NCI-H345 (cell line): ENCODE measurements around the gene DENND4A.
"Not testable (repeated sequence)": the region's sequence is repeated elsewhere in the genome, so short reads cannot be mapped to it uniquely, and the experiment has no call there.

Experiments
- DNase-seq: peaks from one replicate; lab custom pipeline; 2025; lab: John Stamatoyannopoulos, UW

The DENND4A gene

GRCh38 chr15:65757256-65757655, 34.8 kb downstream of the DENND4A start:
- no peak for DNase-seq

- DNase-seq = no peak
Observed at GRCh38 chr15:65752151-65752700, 39.9 kb downstream of the DENND4A start.

GRCh38 chr15:65751431-65751830, 40.7 kb downstream of the DENND4A start:
- DNase-seq = no peak

- DNase-seq = no peak
Observed at GRCh38 chr15:65747265-65747664, 44.8 kb downstream of the DENND4A start.

GRCh38 chr15:65743637-65744252, 48.3 kb downstream of the DENND4A start:
- DNase-seq = no peak

- no peak for DNase-seq
Observed at GRCh38 chr15:65740148-65740547, 51.9 kb downstream of the DENND4A start.

GRCh38 chr15:65738649-65739048, 53.4 kb downstream of the DENND4A start:
- no peak for DNase-seq

- not testable (repeated sequence) for DNase-seq
Observed at GRCh38 chr15:65733599-65733998, 58.5 kb downstream of the DENND4A start.

- DNase-seq = no peak
Observed at GRCh38 chr15:65732698-65733097, 59.4 kb downstream of the DENND4A start.

- DNase-seq = no peak
Observed at GRCh38 chr15:65731926-65732325, 60.2 kb downstream of the DENND4A start.

- no peak for DNase-seq
Observed at GRCh38 chr15:65730549-65731172, 61.4 kb downstream of the DENND4A start.

GRCh38 chr15:65724464-65725215, 67.5 kb downstream of the DENND4A start:
- DNase-seq = no peak

- DNase-seq = no peak
Observed at GRCh38 chr15:65723876-65724275, 68.2 kb downstream of the DENND4A start.

- DNase-seq = no peak
Observed at GRCh38 chr15:65722191-65722590, 69.9 kb downstream of the DENND4A start.

- no peak for DNase-seq
Observed at GRCh38 chr15:65712415-65712814, 79.7 kb downstream of the DENND4A start.

GRCh38 chr15:65695081-65695480, 97.0 kb downstream of the DENND4A start:
- no peak for DNase-seq

GRCh38 chr15:65690778-65691177, 101.3 kb downstream of the DENND4A start:
- DNase-seq = no peak

- DNase-seq = no peak
Observed at GRCh38 chr15:65690173-65690572, 101.9 kb downstream of the DENND4A start.

GRCh38 chr15:65688462-65688861, 103.6 kb downstream of the DENND4A start:
- no peak for DNase-seq

GRCh38 chr15:65682404-65682911, 109.6 kb downstream of the DENND4A start:
- DNase-seq = no peak

GRCh38 chr15:65680544-65680943, 111.5 kb downstream of the DENND4A start:
- no peak for DNase-seq

GRCh38 chr15:65676123-65676522, 116.0 kb downstream of the DENND4A start:
- no peak for DNase-seq

GRCh38 chr15:65675551-65675950, 116.5 kb downstream of the DENND4A start:
- DNase-seq = no peak
